Keratinocyte (primary cell): ENCODE results near the gene AKNA. TPM values are rescaled to one million over a fixed set of nuclear protein-coding genes. Genes with fewer than 3 reads are reported as not detected.

Experiments used
- DNase-seq: peaks from one replicate; pipeline ENCODE4 v3.0.0-alpha.2; 2011; ENCODE audit warnings: low read depth, missing footprints, low spot score
- FAIRE-seq: peaks from 2 replicates; lab custom pipeline; 2011; peaks lifted over from hg19 to GRCh38; lab: Jason Lieb, UNC
- H2AFZ ChIP-seq: 2 replicates; pipeline ENCODE4 v1.6.0; 2012; ENCODE audit warnings: low read length, control low read depth, inconsistent platforms; ENCODE audit not compliant: control insufficient read depth
- H3K27ac ChIP-seq: 2 replicates; pipeline ENCODE4 v1.5.1; 2011; ENCODE audit warnings: low read length; ENCODE audit not compliant: control insufficient read depth, insufficient read depth
- H3K27me3 ChIP-seq: 3 replicates; pipeline ENCODE4 v1.6.0; 2011; ENCODE audit warnings: low read length; ENCODE audit not compliant: control insufficient read depth, insufficient read depth; ENCODE audit errors: extremely low read depth
- H3K36me3 ChIP-seq, 2 experiments: 2 replicates in 1 of 2; 3 replicates in 1 of 2; pipeline ENCODE4 v1.5.1; 2011; ENCODE audit warnings: low read length in 2 of 2, mild to moderate bottlenecking in 1 of 2; ENCODE audit not compliant: control insufficient read depth in 2 of 2, insufficient read depth in 2 of 2; ENCODE audit errors: extremely low read depth in 1 of 2
- H3K4me1 ChIP-seq: 3 replicates; pipeline ENCODE4 v1.5.1; 2011; ENCODE audit warnings: low read length; ENCODE audit not compliant: control insufficient read depth, insufficient read depth; ENCODE audit errors: extremely low read depth
- H3K4me2 ChIP-seq: 3 replicates; pipeline ENCODE4 v1.6.0; 2011; ENCODE audit warnings: low read depth, low read length; ENCODE audit not compliant: control insufficient read depth, insufficient read depth; ENCODE audit errors: extremely low read depth
- H3K4me3 ChIP-seq, 3 experiments: fragments of 200-600 bp in 1 of 3; sonication (generic) in 1 of 3; 2 replicates in 2 of 3; 3 replicates in 1 of 3; pipeline ENCODE4 v1.5.1; 2011 to 2016; ENCODE audit warnings: low read length in 3 of 3, mild to moderate bottlenecking in 3 of 3, control low read depth in 2 of 3, inconsistent platforms in 1 of 3, low read depth in 1 of 3, mixed read lengths in 1 of 3, mixed run types in 1 of 3, moderate library complexity in 1 of 3; ENCODE audit not compliant: control insufficient read depth in 2 of 3, insufficient read depth in 2 of 3; ENCODE audit errors: extremely low read depth in 1 of 3
- H3K79me2 ChIP-seq: 2 replicates; pipeline ENCODE4 v1.6.0; 2012; ENCODE audit warnings: low read length; ENCODE audit not compliant: control insufficient read depth, insufficient read depth
- H3K9ac ChIP-seq: 3 replicates; pipeline ENCODE4 v1.6.0; 2011; ENCODE audit warnings: low read length; ENCODE audit not compliant: control insufficient read depth, insufficient read depth; ENCODE audit errors: extremely low read depth
- H3K9me1 ChIP-seq: 3 replicates; pipeline ENCODE4 v1.6.0; 2011; ENCODE audit warnings: low read length; ENCODE audit not compliant: control insufficient read depth, insufficient read depth; ENCODE audit errors: extremely low read depth
- H3K9me3 ChIP-seq: 2 replicates; pipeline ENCODE4 v1.5.1; 2012; ENCODE audit warnings: low read depth, low read length; ENCODE audit not compliant: control insufficient read depth
- H4K20me1 ChIP-seq: 3 replicates; pipeline ENCODE4 v1.6.0; 2011; ENCODE audit warnings: low read length; ENCODE audit not compliant: control insufficient read depth, insufficient read depth; ENCODE audit errors: extremely low read depth
- CTCF ChIP-seq, 3 experiments: IDR thresholded peaks in 1 of 3; conservative IDR thresholded peaks in 1 of 3; optimal IDR thresholded peaks in 1 of 3; 2 replicates in 2 of 3; 3 replicates in 1 of 3; pipeline versions ENCODE3 to v1.5.1; 2011; ENCODE audit warnings: low read length in 3 of 3, mild to moderate bottlenecking in 3 of 3, moderate library complexity in 2 of 3, control low read depth in 1 of 3, inconsistent platforms in 1 of 3; ENCODE audit not compliant: insufficient read depth in 2 of 3; ENCODE audit errors: extremely low read depth in 1 of 3
- EZH2 ChIP-seq: IDR thresholded peaks from one replicate; pipeline ENCODE4 v1.6.1; 2012; ENCODE audit warnings: inconsistent platforms, mild to moderate bottlenecking, low read length, moderate library complexity
- dilution Hi-C: fragments of 300-500 bp; cut with MboI; formaldehyde crosslinking; loops from one replicate; pipeline ENCODE4 v1.7.0; 2020; ENCODE audit warnings: low sequenced_read_pairs; ENCODE audit not compliant: extremely low pct_ligation_motif_present
- polyA plus RNA-seq, 5 experiments: library from polyadenylated mRNA; depleted of rRNA in 3 of 5; stranded (reverse) in 3 of 5; stranded (forward) in 1 of 5; unstranded in 1 of 5; fragments of >200 nt; gene quantifications; 1 replicate in 1 of 5; 2 replicates in 3 of 5; 3 replicates in 1 of 5; pipeline versions ENCODE4 v1.2.1 to v1.2.3, GENCODE V29; 2011 to 2012; ENCODE audit warnings: missing spikeins in 2 of 5, low read depth in 1 of 5, low replicate concordance in 1 of 5

Gene AKNA
- polyA plus RNA-seq, 1 donor (not counting 4 experiments of a cell fraction or from before 2014, with no cell fraction given): 0.79 TPM

GRCh38 chr9:114318416-114318815, 69.4 kb downstream of the AKNA start:
- Histone ChIP-seq H3K27me3 (no peaks in the 10 kb centered on the region), H3K4me3 (no peak overlapping the region), H3K36me3 (no peaks in the 10 kb centered on the region), H3K9ac (no peak overlapping the region), H3K4me1 (peaks cover 4% of the 10 kb centered on the region), H3K9me1 (no peaks in the 10 kb centered on the region), H3K27ac (no peak overlapping the region), H3K79me2 (no peaks in the 10 kb centered on the region), H2AFZ (no peak overlapping the region), H4K20me1 (no peaks in the 10 kb centered on the region), H3K4me2 (no peak overlapping the region), H3K9me3 (peaks cover 4% of the 10 kb centered on the region)
- dilution Hi-C loops: no loop called here
- FAIRE-seq: no peak
- TF ChIP-seq EZH2: no peak
- no peak for TF ChIP-seq CTCF (optimal IDR thresholded peaks at IDR 0.05 in 1 of 3, IDR thresholded peaks at IDR 0.05 in 1 of 3, conservative IDR thresholded peaks at IDR 0.05 in 1 of 3; ENCODE audit: extremely low read depth in 1 of 3, insufficient read depth in 2 of 3, low read length in 3 of 3)
- DNase-seq: no peak

- Histone ChIP-seq H4K20me1 (no peaks in the 10 kb centered on the region), H3K4me3 (no peak overlapping the region), H3K4me1 (peaks cover 4% of the 10 kb centered on the region), H3K9me3 (peaks cover 4% of the 10 kb centered on the region), H3K4me2 (no peak overlapping the region), H3K27me3 (no peaks in the 10 kb centered on the region), H3K79me2 (no peaks in the 10 kb centered on the region), H3K27ac (no peak overlapping the region), H3K36me3 (no peaks in the 10 kb centered on the region), H3K9ac (no peak overlapping the region), H3K9me1 (no peaks in the 10 kb centered on the region), H2AFZ (no peak overlapping the region)
- FAIRE-seq (no peak), DNase-seq (no peak)
- TF ChIP-seq CTCF (optimal IDR thresholded peaks at IDR 0.05 in 1 of 3, IDR thresholded peaks at IDR 0.05 in 1 of 3, conservative IDR thresholded peaks at IDR 0.05 in 1 of 3; ENCODE audit: extremely low read depth in 1 of 3, insufficient read depth in 2 of 3, low read length in 3 of 3) (no peak), EZH2 (no peak)
- dilution Hi-C loops: no loop called here
These were observed 70.0 kb downstream of the AKNA start for GRCh38 chr9:114317665-114318357.
